GM15510 (cell line): Measurements from ENCODE around the gene SPNS3.

Source experiments
- POLR2A ChIP-seq: IDR thresholded peaks from 3 replicates; pipeline ENCODE4 v1.6.1; 2011; ENCODE audit warnings: borderline replicate concordance; ENCODE audit not compliant: insufficient read length; ENCODE audit errors: extremely low read depth

The SPNS3 gene

DNA sequence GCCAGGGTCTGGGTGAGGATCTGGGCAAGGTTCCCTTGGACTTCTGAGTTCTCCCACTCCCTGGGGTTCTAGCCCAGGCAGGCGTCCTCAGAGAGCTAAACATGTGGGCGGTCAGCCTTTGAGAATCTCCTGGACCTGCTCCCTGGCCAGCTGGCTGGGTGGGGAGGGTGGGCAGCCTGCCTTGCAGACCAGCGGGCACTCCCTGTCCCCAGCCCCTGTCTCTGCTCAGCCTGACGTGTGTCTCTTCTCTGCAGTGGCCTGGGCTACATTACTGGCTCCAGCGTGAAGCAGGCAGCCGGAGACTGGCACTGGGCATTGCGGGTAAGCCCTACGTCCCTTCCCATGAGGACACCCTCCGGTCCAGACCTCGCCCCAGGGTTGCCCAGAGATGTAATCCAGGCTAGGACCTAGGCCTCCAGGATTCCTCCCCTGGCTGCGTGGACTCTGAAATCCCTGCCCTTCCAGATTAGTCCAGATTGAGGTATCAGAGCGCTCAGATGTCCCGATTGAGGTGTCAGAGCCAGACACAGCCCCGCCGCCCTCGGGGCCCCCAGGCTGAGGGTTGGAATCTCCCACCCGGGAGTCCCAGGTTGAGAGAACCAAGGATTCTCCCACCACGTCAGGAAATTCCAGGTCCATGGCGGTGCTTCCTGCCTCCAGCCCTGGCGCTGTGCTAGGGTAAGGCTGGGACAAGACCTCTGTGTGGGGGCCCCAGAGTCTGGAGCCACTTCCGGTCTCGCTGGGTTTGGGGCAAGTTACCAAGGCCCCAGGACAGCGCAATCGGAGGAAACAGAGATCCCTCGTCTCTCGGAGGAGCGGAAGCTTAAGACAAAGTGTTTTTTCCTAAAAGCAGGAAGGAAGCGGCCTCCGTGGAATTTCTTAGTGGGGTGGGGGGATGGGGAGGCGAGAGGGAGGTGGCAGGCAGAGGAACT, 97.3 kb downstream of the SPNS3 start:
- TF ChIP-seq POLR2A, result no peak

DNA sequence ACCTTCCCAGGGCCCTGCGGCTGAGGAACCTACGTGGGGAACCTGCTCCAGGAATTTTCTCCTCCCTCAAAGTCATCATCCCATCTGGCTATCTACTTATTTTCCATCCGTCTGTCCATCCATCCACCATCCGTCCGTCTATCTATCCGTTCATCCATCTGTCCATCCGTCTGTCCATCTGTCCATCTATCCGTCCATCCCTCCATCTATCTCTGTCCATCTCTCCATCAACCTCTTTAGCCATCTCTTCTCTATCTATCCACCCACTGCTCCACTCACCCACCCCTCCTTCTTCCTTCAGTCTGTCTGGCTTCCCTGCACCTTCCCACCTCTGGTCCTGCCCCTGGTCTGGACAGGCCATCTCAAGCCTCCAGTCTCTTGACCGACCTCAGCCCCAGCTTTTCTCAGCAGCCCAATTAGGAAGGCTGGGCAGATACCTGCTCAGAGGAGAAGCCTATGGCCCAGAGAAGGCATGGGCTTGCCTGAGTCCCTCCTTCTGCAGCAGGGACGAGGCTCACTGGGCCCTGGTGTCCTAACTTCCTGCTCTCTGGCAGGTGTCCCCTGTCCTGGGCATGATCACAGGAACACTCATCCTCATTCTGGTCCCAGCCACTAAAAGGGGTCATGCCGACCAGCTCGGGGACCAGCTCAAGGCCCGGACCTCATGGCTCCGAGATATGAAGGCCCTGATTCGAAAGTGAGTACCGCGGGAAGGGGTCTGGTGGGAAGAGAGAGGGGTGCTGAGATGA, 98.4 kb downstream of the SPNS3 start:
- no peak for TF ChIP-seq POLR2A

DNA sequence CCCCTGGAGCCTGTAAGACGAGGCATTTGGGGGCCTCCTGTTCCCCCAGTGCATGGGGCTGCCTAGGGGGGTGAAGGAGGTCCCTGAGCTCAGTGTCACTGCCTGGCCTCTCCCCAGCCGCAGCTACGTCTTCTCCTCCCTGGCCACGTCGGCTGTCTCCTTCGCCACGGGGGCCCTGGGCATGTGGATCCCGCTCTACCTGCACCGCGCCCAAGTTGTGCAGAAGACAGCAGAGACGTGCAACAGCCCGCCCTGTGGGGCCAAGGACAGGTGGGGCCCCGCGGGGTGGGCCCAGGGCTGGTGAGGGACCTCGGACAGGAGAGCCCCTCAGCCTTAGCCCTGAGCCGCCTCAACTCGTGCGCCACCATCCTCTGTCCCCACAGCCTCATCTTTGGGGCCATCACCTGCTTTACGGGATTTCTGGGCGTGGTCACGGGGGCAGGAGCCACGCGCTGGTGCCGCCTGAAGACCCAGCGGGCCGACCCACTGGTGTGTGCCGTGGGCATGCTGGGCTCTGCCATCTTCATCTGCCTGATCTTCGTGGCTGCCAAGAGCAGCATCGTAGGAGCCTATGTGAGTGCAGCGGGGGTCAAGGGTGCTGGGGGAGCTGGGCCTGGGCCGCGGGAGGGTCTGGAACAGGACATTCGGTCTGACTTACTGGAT, 99.3 kb downstream of the SPNS3 start:
- TF ChIP-seq POLR2A, result no peak

DNA sequence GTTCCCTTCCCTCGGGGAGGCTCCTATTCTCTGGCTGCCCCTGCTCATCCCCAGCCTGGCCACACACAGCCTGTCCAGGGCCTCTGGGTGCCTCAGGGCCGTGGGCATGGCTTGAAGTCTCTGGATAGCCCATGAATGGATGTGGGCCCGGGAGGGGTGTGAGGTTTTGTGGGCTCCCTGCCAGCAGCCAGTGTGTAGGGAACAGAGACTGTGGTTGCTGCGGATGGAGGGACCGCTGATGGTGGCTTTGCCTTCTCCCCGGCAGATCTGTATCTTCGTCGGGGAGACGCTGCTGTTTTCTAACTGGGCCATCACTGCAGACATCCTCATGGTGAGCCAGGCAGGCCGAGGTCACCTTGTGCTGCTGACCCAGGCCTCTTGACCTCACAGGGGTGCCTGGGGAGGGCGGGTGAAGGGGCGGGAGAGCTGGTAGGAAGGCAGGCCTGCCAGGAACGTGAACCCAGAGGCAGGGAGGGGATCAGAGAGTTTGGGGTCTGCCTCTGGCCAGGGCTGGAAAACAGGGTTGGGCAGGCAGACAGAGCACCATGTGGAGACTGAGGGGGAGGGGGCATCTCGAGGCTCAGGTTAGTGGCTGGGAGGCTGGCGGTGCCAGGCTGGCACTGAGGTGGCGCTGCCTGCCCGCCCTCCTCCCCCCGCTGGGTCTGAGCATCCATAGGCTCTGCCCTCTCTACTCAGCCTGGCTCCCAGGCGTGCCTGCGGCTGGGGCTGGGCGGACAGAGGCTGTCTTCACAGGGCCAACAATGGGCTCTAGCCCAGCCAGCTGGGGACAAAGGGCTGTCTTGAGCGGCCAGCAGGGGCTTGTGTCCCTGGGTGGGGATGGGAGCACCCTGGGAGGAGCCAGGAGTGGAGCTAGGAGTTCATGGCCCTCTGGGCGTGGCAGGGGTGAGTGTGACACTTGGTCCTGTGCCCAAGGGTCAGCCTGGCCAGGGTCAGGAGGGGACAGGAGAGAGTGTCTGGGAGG, 100.1 kb downstream of the SPNS3 start:
- no peak for TF ChIP-seq POLR2A

DNA sequence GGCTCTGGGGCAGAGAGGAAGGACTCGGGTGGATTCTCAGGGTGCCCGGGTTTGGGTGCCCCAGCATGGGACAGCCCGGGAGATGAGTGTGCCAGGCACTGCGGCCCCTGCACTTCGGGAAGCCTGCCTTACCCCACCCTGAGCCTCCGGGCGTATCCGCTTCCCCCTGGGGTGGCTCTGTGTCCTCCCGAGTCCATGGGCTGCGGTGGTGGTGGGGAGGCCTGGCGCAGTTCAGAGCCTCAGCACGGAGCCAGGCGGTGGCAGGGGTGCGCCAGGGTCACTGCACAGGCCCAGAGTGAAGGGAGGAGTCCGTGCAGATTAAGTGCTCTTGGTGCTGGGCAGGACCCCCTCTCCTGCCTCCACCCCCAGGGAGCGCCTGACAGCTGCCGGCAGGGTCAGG, 100.8 kb downstream of the SPNS3 start:
- no peak for TF ChIP-seq POLR2A

DNA sequence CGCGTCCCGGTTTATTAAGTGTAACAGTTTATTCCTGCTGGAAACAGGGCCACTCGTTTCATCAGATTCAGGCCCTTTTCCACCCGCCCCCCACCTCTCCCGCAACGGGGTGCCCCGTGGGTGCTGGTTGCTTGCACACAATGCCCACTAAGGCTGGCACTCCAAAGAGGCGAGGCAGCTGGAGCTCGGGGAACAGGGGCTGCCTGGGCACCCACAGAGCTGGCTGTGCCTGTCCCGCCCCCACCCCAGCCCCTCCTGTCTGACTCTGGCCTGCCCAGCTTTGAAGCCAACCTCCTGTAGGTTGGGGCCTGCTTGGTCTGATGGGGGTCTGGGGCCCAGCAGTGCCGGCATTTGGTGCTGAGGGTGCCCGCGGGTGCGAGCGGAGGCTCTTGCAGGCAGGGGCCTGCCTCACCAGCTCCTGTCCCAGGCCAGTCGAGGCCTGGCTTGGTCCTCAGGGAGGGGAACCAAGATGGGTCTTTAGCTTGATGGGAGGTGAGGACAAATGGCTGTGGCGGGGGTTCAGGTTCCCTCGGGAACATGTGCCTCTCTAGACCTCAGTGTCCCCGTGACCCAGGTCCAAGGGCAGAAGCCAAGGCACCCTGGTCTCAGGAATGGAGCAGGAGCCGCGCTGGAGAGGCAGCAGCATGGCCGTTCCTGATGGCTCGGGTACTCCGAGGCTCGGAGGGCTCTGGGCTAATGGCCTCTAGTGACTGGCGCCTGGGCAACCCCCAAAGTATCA, 101.4 kb downstream of the SPNS3 start:
- TF ChIP-seq POLR2A, result no peak

DNA sequence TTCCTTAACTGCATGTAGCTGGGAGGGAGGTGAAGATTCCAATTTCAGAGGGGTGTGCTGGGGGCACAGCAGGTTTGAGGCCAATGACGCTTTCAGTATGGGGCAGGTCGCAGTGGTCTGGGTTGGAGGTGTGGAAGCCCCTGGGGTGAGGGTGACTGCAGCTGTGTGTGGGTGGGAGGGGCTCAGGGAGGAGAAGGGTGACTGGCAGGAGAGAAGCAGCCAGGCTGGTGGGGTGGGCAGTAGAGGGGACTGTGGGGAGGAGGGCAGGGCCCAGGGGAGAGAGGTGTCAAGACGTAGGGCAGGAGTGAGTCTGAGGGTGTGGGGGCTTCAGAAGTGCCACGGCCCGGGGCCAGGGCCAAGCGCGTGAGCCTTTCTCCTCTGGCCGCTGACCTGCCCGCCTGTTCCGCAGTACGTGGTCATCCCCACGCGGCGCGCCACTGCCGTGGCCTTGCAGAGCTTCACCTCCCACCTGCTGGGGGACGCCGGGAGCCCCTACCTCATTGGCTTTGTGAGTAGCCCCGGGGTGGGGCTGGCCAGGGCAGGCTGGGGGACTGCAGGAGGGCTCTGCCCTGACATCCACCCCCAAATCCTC, 102.0 kb downstream of the SPNS3 start:
- TF ChIP-seq POLR2A, result no peak

DNA sequence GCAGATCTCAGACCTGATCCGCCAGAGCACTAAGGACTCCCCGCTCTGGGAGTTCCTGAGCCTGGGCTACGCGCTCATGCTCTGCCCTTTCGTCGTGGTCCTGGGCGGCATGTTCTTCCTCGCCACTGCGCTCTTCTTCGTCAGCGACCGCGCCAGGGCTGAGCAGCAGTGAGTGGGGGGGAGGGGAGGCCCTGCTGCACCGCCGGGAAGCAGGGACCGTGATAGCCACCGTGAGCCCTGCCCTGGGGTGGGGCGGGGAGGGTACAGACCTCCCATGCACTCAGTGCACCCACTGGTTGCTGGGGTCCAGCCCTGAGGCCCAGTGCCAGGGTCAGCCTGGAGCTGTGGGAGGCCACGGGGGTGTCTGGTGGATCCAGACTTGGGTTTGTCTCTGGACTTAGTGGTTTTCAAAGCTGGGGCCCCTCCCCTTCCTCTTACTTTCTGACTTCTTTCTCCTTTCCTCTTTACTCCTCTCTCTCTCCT, 102.6 kb downstream of the SPNS3 start:
- TF ChIP-seq POLR2A, result no peak

DNA sequence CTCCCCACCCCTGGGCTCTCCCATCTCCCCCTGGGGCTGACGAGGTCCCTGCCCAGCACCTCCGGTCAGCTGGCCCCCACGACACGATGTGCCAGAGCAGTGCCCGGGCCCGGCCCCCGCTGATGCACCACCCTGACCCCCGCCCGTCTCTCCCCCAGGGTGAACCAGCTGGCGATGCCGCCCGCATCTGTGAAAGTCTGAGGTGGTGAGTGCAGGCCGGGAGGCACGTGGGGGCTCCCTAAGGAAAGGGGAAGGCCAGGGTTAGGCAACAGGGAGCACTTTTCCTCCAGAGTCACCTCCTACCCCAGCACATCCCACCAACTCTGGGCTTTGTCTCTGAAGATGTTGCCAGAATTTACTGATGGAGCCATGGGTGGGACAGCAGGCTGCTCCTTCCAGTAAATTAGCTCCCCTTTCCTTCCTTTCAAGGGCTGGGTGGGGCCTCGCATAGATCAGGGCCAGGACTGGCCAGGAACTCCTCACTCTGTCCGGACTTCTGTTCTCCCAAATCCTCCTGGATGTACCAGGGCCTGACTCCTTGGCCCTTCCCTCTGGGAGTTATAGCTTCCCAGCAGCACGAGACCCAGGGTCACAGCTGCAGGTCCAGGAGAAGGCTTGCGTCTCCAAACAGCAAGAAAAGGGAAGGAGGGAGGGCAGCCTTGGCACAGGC, 103.1 kb downstream of the SPNS3 start:
- no peak for TF ChIP-seq POLR2A
